BLaER1 treated with 17β-estradiol and CSF1 and Interleukin-3, amounts not matched to agents 10 nM and 100 nM (cell line): ENCODE measurements around the gene NSUN2.

Experiments
- H3K27ac ChIP-seq, 11 experiments: shearing (Covaris generic); formaldehyde crosslinking; 2 replicates each; pipeline ENCODE4 v1.8.1; 2022
- H3K27me3 ChIP-seq, 11 experiments: shearing (Covaris generic); formaldehyde crosslinking; 2 replicates each; pipeline ENCODE4 v1.8.1; 2022
- H3K36me3 ChIP-seq, 11 experiments: shearing (Covaris generic); formaldehyde crosslinking; 2 replicates each; pipeline ENCODE4 v1.8.1; 2022
- H3K4me1 ChIP-seq, 10 experiments: shearing (Covaris generic); formaldehyde crosslinking; 2 replicates each; pipeline ENCODE4 v1.8.1; 2022
- H3K4me2 ChIP-seq, 11 experiments: shearing (Covaris generic); formaldehyde crosslinking; 2 replicates each; pipeline ENCODE4 v1.8.1; 2022
- H3K4me3 ChIP-seq, 10 experiments: shearing (Covaris generic); formaldehyde crosslinking; 2 replicates each; pipeline ENCODE4 v1.8.1; 2022
- H3K9ac ChIP-seq, 11 experiments: shearing (Covaris generic); formaldehyde crosslinking; 2 replicates each; pipeline ENCODE4 v1.8.1; 2022
- H3K9me3 ChIP-seq, 11 experiments: shearing (Covaris generic); formaldehyde crosslinking; replicated peaks in 1 of 11; 2 replicates each; pipeline ENCODE4 v1.8.1; 2022
- H4K20me1 ChIP-seq, 11 experiments: shearing (Covaris generic); formaldehyde crosslinking; 2 replicates each; pipeline ENCODE4 v1.8.1; 2022
- Cebpa-rat ChIP-seq, 11 experiments: shearing (Covaris generic); IDR thresholded peaks; 2 replicates each; pipeline ENCODE4 v1.8.1; 2022

Gene NSUN2

GRCh38 chr5:6623941-6624340 lies 8.9 kb downstream of the NSUN2 start:
- Histone ChIP-seq H3K9ac (no peak overlapping the region), H4K20me1 (peaks cover 32 to 100% (median 97%) of the 10 kb centered on the region in 11 experiments; a peak in 21 of 22 replicates), H3K4me3 (no peak overlapping the region; a peak in 1 of 20 replicates), H3K4me2 (no peak overlapping the region), H3K27ac (no peak overlapping the region), H3K36me3 (peaks cover 99 to 100% (median 100%) of the 10 kb centered on the region in 11 experiments), H3K4me1 (no peaks in the 10 kb centered on the region), H3K9me3 (peaks cover 30 to 41% (median 36%) of the 10 kb centered on the region in 11 experiments), H3K27me3 (no peaks in the 10 kb centered on the region)
- no peak for TF ChIP-seq Cebpa-rat (IDR thresholded peaks at IDR 0.05)

GRCh38 chr5:6623228-6623627 lies 9.6 kb downstream of the NSUN2 start:
- Histone ChIP-seq H3K9me3 (peaks cover 30 to 41% (median 36%) of the 10 kb centered on the region in 11 experiments), H3K36me3 (peaks cover 97 to 100% (median 99%) of the 10 kb centered on the region in 11 experiments), H3K27me3 (no peaks in the 10 kb centered on the region), H3K9ac (no peak overlapping the region), H3K27ac (no peak overlapping the region), H4K20me1 (peaks cover 26 to 100% (median 96%) of the 10 kb centered on the region in 11 experiments; a peak in 21 of 22 replicates), H3K4me3 (peak overlapping the region in 1 of 10 experiments; percentile 24; a peak in 2 of 20 replicates), H3K4me2 (no peak overlapping the region), H3K4me1 (no peaks in the 10 kb centered on the region)
- no peak for TF ChIP-seq Cebpa-rat (IDR thresholded peaks at IDR 0.05)

GRCh38 chr5:6616632-6617031 lies 16.2 kb downstream of the NSUN2 start:
- peaks cover 58 to 100% (median 95%) of the 10 kb centered on the region in 11 experiments for H4K20me1 ChIP-seq
- no peak overlapping the region for H3K27ac ChIP-seq

GRCh38 chr5:6615034-6615815 lies 17.6 kb downstream of the NSUN2 start:
- H4K20me1 ChIP-seq, result peaks cover 61 to 100% (median 95%) of the 10 kb centered on the region in 11 experiments
- H3K4me1 ChIP-seq, result no peaks in the 10 kb centered on the region
- no peak for TF ChIP-seq Cebpa-rat (IDR thresholded peaks at IDR 0.05)
- no peak overlapping the region for H3K4me3 ChIP-seq
- no peak overlapping the region for H3K9ac ChIP-seq
- no peak overlapping the region for H3K4me2 ChIP-seq
- H3K36me3 ChIP-seq, result peaks cover 97 to 100% (median 99%) of the 10 kb centered on the region in 11 experiments
- H3K27me3 ChIP-seq, result no peaks in the 10 kb centered on the region
- H3K9me3 ChIP-seq, result no peaks in the 10 kb centered on the region
- H3K27ac ChIP-seq, result no peak overlapping the region

More at GRCh38 chr5:6616632-6617031, 16.2 kb downstream of the NSUN2 start:
- no peak overlapping the region for H3K9ac ChIP-seq
- H3K27me3 ChIP-seq, result no peaks in the 10 kb centered on the region
- no peak overlapping the region for H3K4me3 ChIP-seq
- no peak for TF ChIP-seq Cebpa-rat (IDR thresholded peaks at IDR 0.05)
- H3K4me1 ChIP-seq, result no peaks in the 10 kb centered on the region
- H3K36me3 ChIP-seq, result peaks cover 97 to 100% (median 99%) of the 10 kb centered on the region in 11 experiments
- no peak overlapping the region for H3K4me2 ChIP-seq
- H3K9me3 ChIP-seq, result no peaks in the 10 kb centered on the region

GRCh38 chr5:6611334-6612256 lies 21.2 kb downstream of the NSUN2 start:
- no peak overlapping the region for H3K4me2 ChIP-seq
- TF ChIP-seq Cebpa-rat (IDR thresholded peaks at IDR 0.05), result no peak
- H3K4me1 ChIP-seq, result peaks cover 8 to 24% (median 17%) of the 10 kb centered on the region in 10 experiments
- H3K9me3 ChIP-seq, result no peaks in the 10 kb centered on the region
- H3K4me3 ChIP-seq, result no peak overlapping the region
- H3K36me3 ChIP-seq, result peaks cover 100% of the 10 kb centered on the region in 11 experiments
- peaks cover 75 to 100% (median 99%) of the 10 kb centered on the region in 11 experiments for H4K20me1 ChIP-seq
- H3K27ac ChIP-seq, result no peak overlapping the region
- H3K27me3 ChIP-seq, result no peaks in the 10 kb centered on the region
- H3K9ac ChIP-seq, result no peak overlapping the region

GRCh38 chr5:6608016-6608415 lies 24.8 kb downstream of the NSUN2 start:
- Histone ChIP-seq H3K9ac (peak overlapping the region in 5 of 11 experiments; percentile 10 to 27 (median 26); a peak in 4 of 22 replicates), H3K4me3 (no peak overlapping the region), H3K27ac (0 out of 22 replicates have a peak overlapping the region, but pooled peaks of 1 of the 11 experiments have one; percentile 5), H3K4me2 (peak overlapping the region in 9 of 11 experiments; percentile 15 to 65 (median 36); a peak in 12 of 22 replicates), H3K27me3 (no peaks in the 10 kb centered on the region), H3K4me1 (peaks cover 8 to 24% (median 17%) of the 10 kb centered on the region in 10 experiments), H4K20me1 (peaks cover 43 to 98% (median 86%) of the 10 kb centered on the region in 11 experiments), H3K9me3 (no peaks in the 10 kb centered on the region), H3K36me3 (peaks cover 99 to 100% (median 100%) of the 10 kb centered on the region in 11 experiments)
- TF ChIP-seq Cebpa-rat (IDR thresholded peaks at IDR 0.05), result no peak

- Histone ChIP-seq H3K9ac (peak overlapping the region in 2 of 11 experiments; percentile 12 to 27; a peak in 2 of 22 replicates), H4K20me1 (peaks cover 38 to 98% (median 86%) of the 10 kb centered on the region in 11 experiments)
- no peak for TF ChIP-seq Cebpa-rat (IDR thresholded peaks at IDR 0.05)
Observed at GRCh38 chr5:6607559-6607936, 25.3 kb downstream of the NSUN2 start.

GRCh38 chr5:6606884-6607558 lies 25.8 kb downstream of the NSUN2 start:
- Histone ChIP-seq H3K4me3 (no peak overlapping the region), H3K9me3 (no peaks in the 10 kb centered on the region), H3K27me3 (no peaks in the 10 kb centered on the region), H3K36me3 (peaks cover 99 to 100% (median 100%) of the 10 kb centered on the region in 11 experiments), H3K4me2 (peak overlapping the region in 2 of 11 experiments; percentile 58 to 64; a peak in 3 of 22 replicates), H3K4me1 (peaks cover 8 to 24% (median 17%) of the 10 kb centered on the region in 10 experiments), H3K9ac (peak overlapping the region in 2 of 11 experiments; percentile 12 to 27; a peak in 2 of 22 replicates), H4K20me1 (peaks cover 34 to 98% (median 86%) of the 10 kb centered on the region in 11 experiments), H3K27ac (no peak overlapping the region)
- TF ChIP-seq Cebpa-rat (IDR thresholded peaks at IDR 0.05), result no peak

More at GRCh38 chr5:6607559-6607936, 25.3 kb downstream of the NSUN2 start:
- Histone ChIP-seq H3K27ac (0 out of 22 replicates have a peak overlapping the region, but pooled peaks of 2 of the 11 experiments have one; percentile 5 to 23), H3K9me3 (no peaks in the 10 kb centered on the region), H3K4me2 (peak overlapping the region in 5 of 11 experiments; percentile 30 to 65 (median 58); a peak in 7 of 22 replicates), H3K4me3 (no peak overlapping the region), H3K36me3 (peaks cover 99 to 100% (median 100%) of the 10 kb centered on the region in 11 experiments), H3K27me3 (no peaks in the 10 kb centered on the region), H3K4me1 (peaks cover 8 to 24% (median 17%) of the 10 kb centered on the region in 10 experiments)
